Endothelial cell of umbilical vein (primary cell): ENCODE data around the gene NENF. TPM values are rescaled to one million over a fixed set of nuclear protein-coding genes. Genes with fewer than 3 reads are reported as not detected.

Experiments used
- BruUV-seq: library from RNA; stranded (reverse); fragments of 400-500 nt; replicated peaks from 2 replicates; lab custom pipeline; 2021; lab: Mats Ljungman, UMichigan
- CTCF ChIA-PET: fragments of 300-600, 350-600 bp; sonication (Branson Sonifier 250); formaldehyde crosslinking; loops from one replicate; lab custom pipeline; 2021; ENCODE audit warnings: antibody characterized with exemption, inconsistent platforms; lab: Charles Lee
- POLR2A ChIA-PET: fragments of 300-600, 350-600 bp; sonication (Branson Sonifier 250); formaldehyde crosslinking; loops from one replicate; lab custom pipeline; 2021; ENCODE audit warnings: antibody characterized with exemption, inconsistent platforms; lab: Charles Lee
- DNase-seq: peaks from one replicate; pipeline ENCODE4 v3.0.0-alpha.2; 2011; ENCODE audit warnings: low read depth, low spot score
- FAIRE-seq: peaks from 2 replicates; lab custom pipeline; 2011; peaks lifted over from hg19 to GRCh38; lab: Jason Lieb, UNC
- H2AFZ ChIP-seq: 2 replicates; pipeline ENCODE4 v1.6.0; 2012; ENCODE audit warnings: low read depth, low read length, control low read depth, inconsistent platforms
- H3K27ac ChIP-seq: 2 replicates; pipeline ENCODE4 v1.5.1; 2011; ENCODE audit warnings: low read depth, mild to moderate bottlenecking, control low read depth, low read length, moderate library complexity; ENCODE audit not compliant: insufficient read depth
- H3K27me3 ChIP-seq, 2 experiments: 2 replicates each; pipeline versions ENCODE4 v1.6.0 to v1.6.1; 2011; ENCODE audit warnings: low read length in 2 of 2, mixed read lengths in 1 of 2; ENCODE audit not compliant: control insufficient read depth in 2 of 2, insufficient read depth in 2 of 2
- H3K36me3 ChIP-seq, 2 experiments: 2 replicates in 1 of 2; 3 replicates in 1 of 2; pipeline ENCODE4 v1.5.1; 2011; ENCODE audit warnings: low read length in 2 of 2, mild to moderate bottlenecking in 1 of 2, moderate library complexity in 1 of 2; ENCODE audit not compliant: control insufficient read depth in 2 of 2, insufficient read depth in 2 of 2; ENCODE audit errors: extremely low read depth in 1 of 2
- H3K4me1 ChIP-seq: 3 replicates; pipeline ENCODE4 v1.5.1; 2011; ENCODE audit warnings: mild to moderate bottlenecking, low read length; ENCODE audit not compliant: control insufficient read depth, insufficient read depth; ENCODE audit errors: extremely low read depth
- H3K4me2 ChIP-seq: 2 replicates; pipeline ENCODE4 v1.6.1; 2011; ENCODE audit warnings: low read length, control low read depth, mixed read lengths; ENCODE audit not compliant: insufficient read depth
- H3K4me3 ChIP-seq, 3 experiments: fragments of 200-600 bp in 1 of 3; sonication (generic), shearing (Covaris generic) in 1 of 3; replicated peaks in 1 of 3; 2 replicates each; pipeline ENCODE4 v1.5.1; 2011 to 2016; ENCODE audit warnings: control low read depth in 3 of 3, low read length in 3 of 3, mild to moderate bottlenecking in 2 of 3, inconsistent platforms in 1 of 3, low read depth in 1 of 3, moderate library complexity in 1 of 3; ENCODE audit not compliant: insufficient read depth in 1 of 3
- H3K79me2 ChIP-seq: 2 replicates; pipeline ENCODE4 v1.6.0; 2012; ENCODE audit warnings: low read length, inconsistent platforms; ENCODE audit not compliant: control insufficient read depth, insufficient read depth
- H3K9ac ChIP-seq: replicated peaks from 2 replicates; pipeline ENCODE3; 2011; ENCODE audit warnings: low read length, control low read depth; ENCODE audit not compliant: insufficient read depth; ENCODE audit errors: extremely low read depth
- H3K9me1 ChIP-seq: replicated peaks from 3 replicates; pipeline ENCODE4 v1.6.0; 2011; ENCODE audit warnings: mild to moderate bottlenecking, low read length; ENCODE audit not compliant: control insufficient read depth, insufficient read depth; ENCODE audit errors: extremely low read depth
- H3K9me3 ChIP-seq: replicated peaks from 2 replicates; pipeline ENCODE4 v1.5.1; 2012; ENCODE audit warnings: low read length, inconsistent platforms; ENCODE audit not compliant: control insufficient read depth, insufficient read depth
- H4K20me1 ChIP-seq: replicated peaks from 2 replicates; pipeline ENCODE3; 2011; ENCODE audit warnings: mild to moderate bottlenecking, low read length; ENCODE audit not compliant: control insufficient read depth, insufficient read depth; ENCODE audit errors: extremely low read depth
- CTCF ChIP-seq, 2 donors: IDR thresholded peaks; 1 replicate in 1 of 2; 2 replicates in 1 of 2; pipeline ENCODE4 v1.5.1; 2011; ENCODE audit warnings: low read length in 2 of 2, mild to moderate bottlenecking in 2 of 2, moderate library complexity in 2 of 2, control low read depth in 1 of 2, inconsistent platforms in 1 of 2, low read depth in 1 of 2; ENCODE audit not compliant: insufficient read depth in 1 of 2; ENCODE audit errors: extremely low read depth in 1 of 2
- JUN ChIP-seq: IDR thresholded peaks from 2 replicates; pipeline ENCODE4 v1.6.1; 2011; ENCODE audit warnings: borderline replicate concordance, low read depth; ENCODE audit not compliant: insufficient read length, insufficient read depth
- MAX ChIP-seq: IDR thresholded peaks from 2 replicates; pipeline ENCODE4 v1.6.1; 2011; ENCODE audit not compliant: insufficient read depth, insufficient read length
- MYC ChIP-seq: IDR thresholded peaks from one replicate; pipeline ENCODE4 v1.6.1; 2011; ENCODE audit warnings: mild to moderate bottlenecking, low read depth, low read length
- POLR2AphosphoS5 ChIP-seq: IDR thresholded peaks from 2 replicates; pipeline ENCODE4 v1.6.1; 2012; ENCODE audit warnings: low read depth, mild to moderate bottlenecking, control low read depth, low read length, moderate library complexity; ENCODE audit not compliant: insufficient read depth
- dilution Hi-C: fragments of 300-500 bp; cut with MboI; formaldehyde crosslinking; loops from one replicate; pipeline ENCODE4 v1.15.0; 2019; ENCODE audit warnings: low sequenced_read_pairs; ENCODE audit not compliant: extremely low pct_ligation_motif_present
- intact Hi-C: fragments of 100-400 bp; cut with micrococcal nuclease; formaldehyde crosslinking; loops from one replicate; pipeline ENCODE4 v1.10.0; 2022
- polyA plus RNA-seq, 4 experiments: library from polyadenylated mRNA; depleted of rRNA in 3 of 4; stranded (reverse) in 3 of 4; unstranded in 1 of 4; fragments of >200 nt; gene quantifications; 2 replicates each; pipeline versions ENCODE4 v1.2.1 to v1.2.3, GENCODE V29; 2011 to 2012; ENCODE audit warnings: missing spikeins in 1 of 4
- total RNA-seq: library from RNA; stranded (reverse); gene quantifications from 2 replicates; pipeline ENCODE4 v1.2.3, GENCODE V29; 2021

Gene NENF
- total and polyA plus RNA-seq, 2 donors (not counting 3 experiments of a cell fraction or from before 2014, with no cell fraction given), result 19.8 to 23.0 TPM

DNA sequence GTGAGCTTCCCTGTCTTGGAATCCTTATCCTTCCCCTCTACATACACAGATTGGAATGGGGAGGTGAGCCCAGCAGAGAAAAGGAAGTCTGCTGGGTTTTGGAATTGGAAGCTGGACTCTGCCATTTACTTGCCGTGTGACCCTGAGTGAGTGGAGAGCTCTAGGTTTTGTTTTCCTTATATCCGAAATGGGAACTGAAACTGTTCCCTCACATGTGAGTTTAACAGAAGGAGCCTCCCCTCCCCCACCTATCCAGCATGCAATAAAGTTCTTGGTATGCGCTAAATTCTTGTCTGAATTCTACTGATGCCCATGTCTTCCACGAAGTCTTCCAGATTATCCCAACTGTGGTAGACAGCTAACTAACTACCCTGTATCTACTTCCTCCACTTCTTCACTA lies 58.7 kb downstream of the NENF start:
- POLR2A ChIA-PET, result no interaction called here
- Histone ChIP-seq H3K9me1 (no peaks in the 10 kb centered on the region), H3K9me3 (no peaks in the 10 kb centered on the region), H3K79me2 (no peaks in the 10 kb centered on the region), H3K4me2 (no peak overlapping the region), H2AFZ (no peak overlapping the region), H3K36me3 (no peaks in the 10 kb centered on the region), H3K27ac (no peak overlapping the region), H3K4me3 (no peak overlapping the region), H3K27me3 (peaks cover 7 to 12% of the 10 kb centered on the region in 2 experiments), H3K9ac (no peak overlapping the region), H4K20me1 (no peaks in the 10 kb centered on the region), H3K4me1 (no peaks in the 10 kb centered on the region)
- CTCF ChIA-PET, result interaction anchor here (0.8 to 1.2 kb wide), 3 partner anchors 12 to 15 kb away, joined by 3 to 4 read pairs (median 3); no protein-coding TSS in a partner anchor
- no TSS peak for BruUV-seq
- dilution Hi-C loops, result no loop called here
- FAIRE-seq, result no peak
- TF ChIP-seq JUN, result no peak
- TF ChIP-seq MYC, result no peak
- no peak for TF ChIP-seq MAX
- no peak for TF ChIP-seq POLR2AphosphoS5
- TF ChIP-seq CTCF (IDR thresholded peaks at IDR 0.05; ENCODE audit: extremely low read depth in 1 of 2, insufficient read depth in 1 of 2, low read depth in 1 of 2, low read length in 2 of 2), result no peak
- intact Hi-C loops, result no loop called here
- no peak for DNase-seq

Other genes with a start within 250 kb of the NENF start
- 27.7 and 34.5 TPM in 2 replicates for gene PPP2R5A, start 147.5 kb upstream of the NENF start, total RNA-seq
- 10.0 and 11.9 TPM in 2 replicates for gene PPP2R5A, start 147.5 kb upstream of the NENF start, polyA plus RNA-seq
- gene PACC1, start 18.0 kb upstream of the NENF start, total RNA-seq, result 18.4 and 21.0 TPM in 2 replicates
- 22.3 and 27.0 TPM in 2 replicates for gene PACC1, start 18.0 kb upstream of the NENF start, polyA plus RNA-seq
- 6.1 and 10.7 TPM in 2 replicates for gene ATF3, start 175.8 kb downstream of the NENF start, total RNA-seq
- 16.6 and 17.1 TPM in 2 replicates for gene ATF3, start 175.8 kb downstream of the NENF start, polyA plus RNA-seq